ENCODE measurements around the gene ALOX12. TPM values are rescaled to one million over a fixed set of nuclear protein-coding genes. Genes with fewer than 3 reads are reported as not detected.

The ALOX12 gene
- total and polyA plus RNA-seq, 2 experiments from 2014 or later, result 0.31 TPM; not detected in 1

DNA sequence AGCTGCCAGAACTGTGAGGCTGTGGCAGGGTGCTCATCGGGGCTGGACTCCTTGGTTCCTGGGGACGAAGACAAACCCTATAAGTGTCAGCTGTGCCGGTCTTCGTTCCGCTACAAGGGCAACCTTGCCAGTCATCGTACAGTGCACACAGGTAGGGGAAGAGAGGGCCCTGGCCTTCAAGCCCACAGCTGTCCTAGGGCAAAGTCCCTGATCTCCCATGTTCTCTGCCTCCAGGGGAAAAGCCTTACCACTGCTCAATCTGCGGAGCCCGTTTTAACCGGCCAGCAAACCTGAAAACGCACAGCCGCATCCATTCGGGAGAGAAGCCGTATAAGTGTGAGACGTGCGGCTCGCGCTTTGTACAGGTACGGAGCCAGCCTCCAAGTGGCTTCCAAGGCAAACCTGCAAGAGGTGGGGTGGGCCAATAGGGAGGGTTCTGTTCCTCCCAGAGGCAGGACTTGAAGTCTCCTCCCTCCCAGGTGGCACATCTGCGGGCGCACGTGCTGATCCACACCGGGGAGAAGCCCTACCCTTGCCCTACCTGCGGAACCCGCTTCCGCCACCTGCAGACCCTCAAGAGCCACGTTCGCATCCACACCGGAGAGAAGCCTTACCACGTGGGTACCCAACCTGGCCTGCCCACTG lies 30.7 kb downstream of the ALOX12 start:
- Histone ChIP-seq H3K4me2 (ENCODE audit: unreplicated experiment) (no peak overlapping the region), H3K9me2 (ENCODE audit: insufficient read depth) (no peaks in the 10 kb centered on the region), H4K20me1 (ENCODE audit: insufficient read depth) (no peaks in the 10 kb centered on the region), H3K9me3 (ENCODE audit: low read depth) (no peaks in the 10 kb centered on the region), H3K4me1 (ENCODE audit: insufficient read depth) (0 out of 2 replicates have a peak, but pooled peaks cover 2% of the 10 kb centered on the region), H3K9ac (no peak overlapping the region), H3K4me3 (no peak overlapping the region), H3K27ac (no peak overlapping the region), H2AFZ (no peak overlapping the region), H3K79me2 (ENCODE audit: insufficient read depth) (no peaks in the 10 kb centered on the region), H3F3A (ENCODE audit: insufficient read depth) (no peaks in the 10 kb centered on the region; the same call in 1 of the 2 replicates), H3K36me3 (ENCODE audit: low read depth) (no peaks in the 10 kb centered on the region), H3K27me3 (replicated peaks; ENCODE audit: insufficient read depth) (no peaks in the 10 kb centered on the region)
- DNase-seq, result no peak
- no peak for TF ChIP-seq EZH2phosphoT487 (IDR thresholded peaks at IDR 0.05; ENCODE audit: insufficient read depth, low read depth)
- no peak for TF ChIP-seq EZH2 (IDR thresholded peaks at IDR 0.05; ENCODE audit: insufficient read depth, poor library complexity, severe bottlenecking)
- in situ Hi-C loops (cut with MboI), result no loop called here
- 87 to 92% methylated on average over 29 of the region's 29 CpGs for WGBS, 2 experiments (ENCODE audit: low coverage in 1 of 2, low lambda C conversion rate in 2 of 2, missing lambda C conversion rate in 2 of 2)

DNA sequence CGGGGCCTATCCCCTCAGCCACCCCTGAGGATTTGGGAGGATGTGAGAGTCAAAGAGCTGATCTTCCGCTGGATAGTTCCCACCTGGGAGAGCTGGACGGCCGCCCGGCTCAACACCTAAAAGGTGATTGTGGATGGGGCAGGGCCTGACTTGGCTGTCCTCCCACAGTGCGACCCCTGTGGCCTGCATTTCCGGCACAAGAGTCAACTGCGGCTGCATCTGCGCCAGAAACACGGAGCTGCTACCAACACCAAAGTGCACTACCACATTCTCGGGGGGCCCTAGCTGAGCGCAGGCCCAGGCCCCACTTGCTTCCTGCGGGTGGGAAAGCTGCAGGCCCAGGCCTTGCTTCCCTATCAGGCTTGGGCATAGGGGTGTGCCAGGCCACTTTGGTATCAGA lies 31.5 kb downstream of the ALOX12 start:
- no peaks in the 10 kb centered on the region for H4K20me1 ChIP-seq (ENCODE audit: insufficient read depth)
- H3K4me1 ChIP-seq (ENCODE audit: insufficient read depth), result no peaks in the 10 kb centered on the region
- H3K4me2 ChIP-seq (ENCODE audit: unreplicated experiment), result no peak overlapping the region
- WGBS, 2 experiments (ENCODE audit: low coverage in 1 of 2, low lambda C conversion rate in 2 of 2, missing lambda C conversion rate in 2 of 2), result 78 to 82% methylated on average over 13 of the region's 13 CpGs
- H3K79me2 ChIP-seq (ENCODE audit: insufficient read depth), result no peaks in the 10 kb centered on the region
- H3K27ac ChIP-seq, result no peak overlapping the region
- no peaks in the 10 kb centered on the region for H3K9me2 ChIP-seq (ENCODE audit: insufficient read depth)
- in situ Hi-C loops (cut with MboI), result no loop called here
- H3F3A ChIP-seq (ENCODE audit: insufficient read depth), result peaks cover under 1% of the 10 kb centered on the region; the same call in 1 of the 2 replicates
- no peak overlapping the region for H3K4me3 ChIP-seq
- H3K27me3 ChIP-seq (replicated peaks; ENCODE audit: insufficient read depth), result no peaks in the 10 kb centered on the region
- DNase-seq, result no peak
- no peak overlapping the region for H3K9ac ChIP-seq
- TF ChIP-seq EZH2phosphoT487 (IDR thresholded peaks at IDR 0.05; ENCODE audit: insufficient read depth, low read depth) (no peak), EZH2 (IDR thresholded peaks at IDR 0.05; ENCODE audit: insufficient read depth, poor library complexity, severe bottlenecking) (no peak)
- H3K36me3 ChIP-seq (ENCODE audit: low read depth), result no peaks in the 10 kb centered on the region
- H2AFZ ChIP-seq, result no peak overlapping the region
- H3K9me3 ChIP-seq (ENCODE audit: low read depth), result no peaks in the 10 kb centered on the region

GRCh38 chr17:7029096-7029495 lies 33.2 kb downstream of the ALOX12 start:
- Histone ChIP-seq H2AFZ (no peak overlapping the region), H3K27ac (no peak overlapping the region), H3K27me3 (replicated peaks; ENCODE audit: insufficient read depth) (no peaks in the 10 kb centered on the region), H3K9me3 (ENCODE audit: low read depth) (no peaks in the 10 kb centered on the region), H3K79me2 (ENCODE audit: insufficient read depth) (no peaks in the 10 kb centered on the region), H3K9ac (no peak overlapping the region), H3K4me2 (ENCODE audit: unreplicated experiment) (no peak overlapping the region), H3K4me1 (ENCODE audit: insufficient read depth) (no peaks in the 10 kb centered on the region), H3F3A (ENCODE audit: insufficient read depth) (peaks cover 3% of the 10 kb centered on the region; the same call in 1 of the 2 replicates), H3K4me3 (no peak overlapping the region), H3K9me2 (ENCODE audit: insufficient read depth) (no peaks in the 10 kb centered on the region), H4K20me1 (ENCODE audit: insufficient read depth) (no peaks in the 10 kb centered on the region), H3K36me3 (ENCODE audit: low read depth) (no peaks in the 10 kb centered on the region)
- no peak for DNase-seq
- WGBS, 2 experiments (ENCODE audit: low coverage in 1 of 2, low lambda C conversion rate in 2 of 2, missing lambda C conversion rate in 2 of 2), result 74 to 83% methylated on average over 3 of the region's 3 CpGs
- in situ Hi-C loops (cut with MboI), result no loop called here
- TF ChIP-seq EZH2phosphoT487 (IDR thresholded peaks at IDR 0.05; ENCODE audit: insufficient read depth, low read depth), result no peak
- TF ChIP-seq EZH2 (IDR thresholded peaks at IDR 0.05; ENCODE audit: insufficient read depth, poor library complexity, severe bottlenecking), result no peak

DNA sequence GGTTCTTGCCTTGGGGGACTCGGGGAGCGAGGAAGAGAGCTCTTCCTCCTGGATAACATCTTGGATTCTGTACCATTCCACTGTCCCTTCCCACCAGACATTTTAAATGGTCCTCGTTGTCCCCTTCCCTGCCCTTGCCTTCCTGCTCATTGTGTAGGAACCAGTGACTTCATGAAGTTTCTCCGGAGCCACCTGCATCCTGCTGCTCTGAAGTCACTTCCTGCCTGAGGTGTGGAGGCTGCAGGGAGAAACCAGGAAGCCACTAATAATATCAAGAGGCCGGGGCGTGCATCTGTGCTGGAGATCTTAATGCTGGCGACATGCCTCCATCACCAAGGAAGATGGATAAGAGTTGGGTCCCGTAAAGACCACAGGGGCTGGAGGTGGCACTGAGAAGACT lies 33.8 kb downstream of the ALOX12 start:
- no peak for DNase-seq
- no peaks in the 10 kb centered on the region for H3K27me3 ChIP-seq (replicated peaks; ENCODE audit: insufficient read depth)
- in situ Hi-C loops (cut with MboI), result no loop called here
- TF ChIP-seq EZH2 (IDR thresholded peaks at IDR 0.05; ENCODE audit: insufficient read depth, poor library complexity, severe bottlenecking), result no peak
- no peak for TF ChIP-seq EZH2phosphoT487 (IDR thresholded peaks at IDR 0.05; ENCODE audit: insufficient read depth, low read depth)
- no peak overlapping the region for H3K4me3 ChIP-seq
- no peak overlapping the region for H3K9ac ChIP-seq
- 79 to 80% methylated on average over 8 of the region's 8 CpGs for WGBS, 2 experiments (ENCODE audit: low coverage in 1 of 2, low lambda C conversion rate in 2 of 2, missing lambda C conversion rate in 2 of 2)
- H3F3A ChIP-seq (ENCODE audit: insufficient read depth), result 0 out of 2 replicates have a peak, but pooled peaks cover 3% of the 10 kb centered on the region
- no peaks in the 10 kb centered on the region for H3K9me2 ChIP-seq (ENCODE audit: insufficient read depth)
- H3K36me3 ChIP-seq (ENCODE audit: low read depth), result no peaks in the 10 kb centered on the region
- H3K9me3 ChIP-seq (ENCODE audit: low read depth), result no peaks in the 10 kb centered on the region
- no peaks in the 10 kb centered on the region for H3K4me1 ChIP-seq (ENCODE audit: insufficient read depth)
- H3K27ac ChIP-seq, result no peak overlapping the region
- no peaks in the 10 kb centered on the region for H4K20me1 ChIP-seq (ENCODE audit: insufficient read depth)
- no peak overlapping the region for H3K4me2 ChIP-seq (ENCODE audit: unreplicated experiment)
- no peaks in the 10 kb centered on the region for H3K79me2 ChIP-seq (ENCODE audit: insufficient read depth)
- H2AFZ ChIP-seq, result no peak overlapping the region

All from GM23248 (cell line).